Measurements from ENCODE around the gene CRTAP.

GRCh38 chr3:33134026-33134625, 20.3 kb downstream of the CRTAP start:
- no peak for TF ChIP-seq CTCF (IDR thresholded peaks at IDR 0.05)
- no peak for TF ChIP-seq POLR2A (IDR thresholded peaks at IDR 0.05)

Measured in right lobe of liver (tissue), 4 donors.